ENCODE results near the gene CAPN12.
"Not testable (repeated sequence)": the region's sequence is repeated elsewhere in the genome, so short reads cannot be mapped to it uniquely, and the experiment has no call there.

DNA sequence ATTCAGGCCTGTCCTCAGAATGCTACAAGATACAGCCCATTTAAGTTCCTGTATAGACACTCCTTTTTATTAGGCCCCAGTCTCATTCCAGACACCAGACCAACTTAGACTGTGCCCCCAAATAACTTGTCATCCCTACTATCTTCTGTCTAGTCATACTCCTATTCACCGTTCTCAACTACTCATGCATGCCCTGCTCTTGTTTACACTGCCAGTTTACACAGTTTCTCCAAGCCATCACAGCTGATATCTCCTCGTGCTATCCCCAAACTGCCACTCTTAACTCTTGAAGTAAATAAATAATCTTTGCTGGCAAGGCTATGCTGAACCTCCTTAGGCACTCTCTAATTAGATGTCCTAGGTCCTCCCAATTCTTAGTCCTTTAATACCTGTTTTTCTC is 9.9 kb upstream of the CAPN12 start:
- TF ChIP-seq, protein P1, sequence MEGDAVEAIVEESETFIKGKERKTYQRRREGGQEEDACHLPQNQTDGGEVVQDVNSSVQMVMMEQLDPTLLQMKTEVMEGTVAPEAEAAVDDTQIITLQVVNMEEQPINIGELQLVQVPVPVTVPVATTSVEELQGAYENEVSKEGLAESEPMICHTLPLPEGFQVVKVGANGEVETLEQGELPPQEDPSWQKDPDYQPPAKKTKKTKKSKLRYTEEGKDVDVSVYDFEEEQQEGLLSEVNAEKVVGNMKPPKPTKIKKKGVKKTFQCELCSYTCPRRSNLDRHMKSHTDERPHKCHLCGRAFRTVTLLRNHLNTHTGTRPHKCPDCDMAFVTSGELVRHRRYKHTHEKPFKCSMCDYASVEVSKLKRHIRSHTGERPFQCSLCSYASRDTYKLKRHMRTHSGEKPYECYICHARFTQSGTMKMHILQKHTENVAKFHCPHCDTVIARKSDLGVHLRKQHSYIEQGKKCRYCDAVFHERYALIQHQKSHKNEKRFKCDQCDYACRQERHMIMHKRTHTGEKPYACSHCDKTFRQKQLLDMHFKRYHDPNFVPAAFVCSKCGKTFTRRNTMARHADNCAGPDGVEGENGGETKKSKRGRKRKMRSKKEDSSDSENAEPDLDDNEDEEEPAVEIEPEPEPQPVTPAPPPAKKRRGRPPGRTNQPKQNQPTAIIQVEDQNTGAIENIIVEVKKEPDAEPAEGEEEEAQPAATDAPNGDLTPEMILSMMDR (IDR thresholded peaks at IDR 0.05), result not testable (repeated sequence)
- not testable (repeated sequence) for TF ChIP-seq POLR2A, POLR2AphosphoS5 (IDR thresholded peaks at IDR 0.05)
